GM23248 (cell line): ENCODE measurements around the gene CDC14B.

ENCODE experiments used
- EZH2 ChIP-seq: fragments of 200-600 bp; sonication (generic); IDR thresholded peaks from 2 replicates; pipeline ENCODE4 v1.6.1; 2018; ENCODE audit warnings: antibody characterized with exemption, mild to moderate bottlenecking; ENCODE audit not compliant: insufficient read depth, poor library complexity, severe bottlenecking
- EZH2phosphoT487 ChIP-seq: fragments of 200-600 bp; sonication (generic); IDR thresholded peaks from 2 replicates; pipeline ENCODE4 v1.6.1; 2018; ENCODE audit warnings: antibody characterized with exemption, moderate library complexity, mild to moderate bottlenecking, low read depth; ENCODE audit not compliant: insufficient read depth

GRCh38 chr9:96501633-96502538 lies 117.8 kb downstream of the CDC14B start:
- TF ChIP-seq EZH2 (no peak), EZH2phosphoT487 (no peak)
